ENCODE results near the gene CNOT11.

The CNOT11 gene

GRCh38 chr2:101277111-101277510 is 24.4 kb downstream of the CNOT11 start:
- TF ChIP-seq CTCF (IDR thresholded peaks at IDR 0.05; ENCODE audit: low read depth, low read length), result no peak
- DNase-seq, result no peak
- H3K4me3 ChIP-seq (ENCODE audit: low read depth, low read length), result no peak overlapping the region
- peaks cover 8% of the 10 kb centered on the region; the same call in 1 of the 2 replicates for H3K36me3 ChIP-seq
- H3K4me1 ChIP-seq, result no peaks in the 10 kb centered on the region
- H3K9me3 ChIP-seq, result no peaks in the 10 kb centered on the region
- no peaks in the 10 kb centered on the region for H3K27me3 ChIP-seq

DNA sequence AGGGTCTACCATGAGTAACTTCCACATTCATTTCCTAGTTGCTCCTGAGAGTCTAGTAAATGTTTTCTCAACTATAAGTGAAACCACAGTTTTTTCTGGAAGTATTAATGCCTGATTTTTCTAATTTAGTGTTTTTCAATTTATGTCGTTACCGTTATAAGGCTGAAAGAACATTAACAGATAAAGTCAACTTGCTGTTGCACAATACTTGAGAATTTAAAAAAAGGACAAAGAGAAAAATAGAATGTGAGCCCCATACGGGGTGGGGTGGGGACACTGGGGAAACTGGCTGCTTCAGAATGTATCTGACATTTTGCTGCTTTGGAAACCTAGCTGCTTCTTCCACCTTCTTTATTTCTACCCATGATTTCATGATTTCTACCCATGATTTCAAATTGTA is 26.2 kb downstream of the CNOT11 start:
- Histone ChIP-seq H3K4me3 (ENCODE audit: low read depth, low read length) (no peak overlapping the region), H3K27me3 (no peaks in the 10 kb centered on the region), H3K9me3 (no peaks in the 10 kb centered on the region), H3K36me3 (0 out of 2 replicates have a peak, but pooled peaks cover 4% of the 10 kb centered on the region), H3K4me1 (no peaks in the 10 kb centered on the region)
- TF ChIP-seq CTCF (IDR thresholded peaks at IDR 0.05; ENCODE audit: low read depth, low read length), result no peak
- DNase-seq, result no peak

DNA sequence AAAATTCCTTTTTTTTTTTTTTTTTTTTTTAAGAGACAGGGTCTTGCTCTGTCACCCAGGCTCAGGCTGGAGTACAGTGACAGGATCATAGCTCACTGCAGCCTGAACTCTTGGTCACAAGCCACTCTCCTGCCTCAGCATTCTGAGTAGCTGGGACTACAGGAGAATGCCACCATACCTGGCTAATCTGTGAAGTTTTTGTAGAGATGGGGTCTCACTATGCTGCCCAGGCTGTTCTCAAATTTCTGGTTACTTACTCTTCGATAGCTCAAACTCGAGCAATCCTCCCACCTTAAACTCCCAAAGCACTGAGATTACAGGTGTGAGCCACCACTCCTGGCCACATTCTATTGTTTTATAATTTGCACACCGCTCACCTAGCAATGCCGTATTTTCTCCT is 28.8 kb downstream of the CNOT11 start:
- no peak for TF ChIP-seq CTCF (IDR thresholded peaks at IDR 0.05; ENCODE audit: low read depth, low read length)
- no peak overlapping the region for H3K4me3 ChIP-seq (ENCODE audit: low read depth, low read length)
- no peaks in the 10 kb centered on the region for H3K9me3 ChIP-seq
- no peaks in the 10 kb centered on the region for H3K4me1 ChIP-seq
- DNase-seq, result no peak
- H3K27me3 ChIP-seq, result no peaks in the 10 kb centered on the region
- 0 out of 2 replicates have a peak, but pooled peaks cover 4% of the 10 kb centered on the region for H3K36me3 ChIP-seq

DNA sequence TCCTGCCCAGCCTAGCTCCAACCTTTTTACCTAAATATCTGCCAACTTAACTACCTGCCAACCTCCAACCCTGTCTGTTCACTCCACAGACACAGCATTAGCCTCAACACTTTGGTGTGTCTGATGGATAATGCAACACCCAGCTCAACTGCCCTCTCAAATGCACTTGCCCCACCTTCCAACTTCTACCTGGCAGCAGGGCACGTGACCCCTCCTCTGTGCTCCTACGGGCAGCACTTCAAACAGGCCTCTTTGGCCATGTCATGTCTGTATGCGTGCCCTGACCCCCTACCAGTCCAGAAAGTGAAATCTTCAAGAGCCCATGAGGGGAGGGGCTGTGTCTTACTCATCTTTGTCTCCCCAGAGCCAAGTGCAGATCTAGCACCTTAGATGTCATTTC is 30.3 kb downstream of the CNOT11 start:
- H3K27me3 ChIP-seq, result no peaks in the 10 kb centered on the region
- H3K9me3 ChIP-seq, result no peaks in the 10 kb centered on the region
- no peaks in the 10 kb centered on the region for H3K4me1 ChIP-seq
- H3K36me3 ChIP-seq, result peaks cover 4% of the 10 kb centered on the region; the same call in 1 of the 2 replicates
- no peak for TF ChIP-seq CTCF (IDR thresholded peaks at IDR 0.05; ENCODE audit: low read depth, low read length)
- no peak for DNase-seq
- no peak overlapping the region for H3K4me3 ChIP-seq (ENCODE audit: low read depth, low read length)

GRCh38 chr2:101286684-101287083 is 34.0 kb downstream of the CNOT11 start:
- DNase-seq, result no peak
- Histone ChIP-seq H3K36me3 (peaks cover 2% of the 10 kb centered on the region; the same call in 1 of the 2 replicates), H3K27me3 (no peaks in the 10 kb centered on the region), H3K4me3 (ENCODE audit: low read depth, low read length) (no peak overlapping the region), H3K9me3 (no peaks in the 10 kb centered on the region), H3K4me1 (no peaks in the 10 kb centered on the region)
- TF ChIP-seq CTCF (IDR thresholded peaks at IDR 0.05; ENCODE audit: low read depth, low read length), result no peak

DNA sequence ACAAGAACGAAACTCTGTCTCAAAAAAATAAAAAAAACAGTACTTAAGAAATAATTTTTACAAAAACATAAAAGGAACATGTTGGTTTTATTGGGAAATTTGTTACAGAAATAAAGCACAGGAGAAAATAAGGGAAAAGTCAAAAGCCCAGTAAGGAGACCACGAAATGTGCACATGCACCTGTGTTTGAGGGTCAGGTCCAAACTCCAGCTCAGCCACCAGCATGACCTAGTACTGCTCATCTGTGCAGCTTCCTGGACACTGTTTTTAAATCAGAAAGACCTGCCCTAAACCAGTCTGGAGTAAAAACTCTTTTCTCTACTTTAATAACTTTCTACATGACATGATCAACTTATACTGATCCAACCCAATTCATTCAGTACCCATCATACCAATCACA is 34.6 kb downstream of the CNOT11 start:
- no peak overlapping the region for H3K4me3 ChIP-seq (ENCODE audit: low read depth, low read length)
- no peak for TF ChIP-seq CTCF (IDR thresholded peaks at IDR 0.05; ENCODE audit: low read depth, low read length)
- H3K4me1 ChIP-seq, result no peaks in the 10 kb centered on the region
- no peaks in the 10 kb centered on the region for H3K27me3 ChIP-seq
- H3K36me3 ChIP-seq, result no peaks in the 10 kb centered on the region; the same call in 1 of the 2 replicates
- no peaks in the 10 kb centered on the region for H3K9me3 ChIP-seq
- no peak for DNase-seq
